ENCODE data around the gene VSTM4.

Gene VSTM4

DNA sequence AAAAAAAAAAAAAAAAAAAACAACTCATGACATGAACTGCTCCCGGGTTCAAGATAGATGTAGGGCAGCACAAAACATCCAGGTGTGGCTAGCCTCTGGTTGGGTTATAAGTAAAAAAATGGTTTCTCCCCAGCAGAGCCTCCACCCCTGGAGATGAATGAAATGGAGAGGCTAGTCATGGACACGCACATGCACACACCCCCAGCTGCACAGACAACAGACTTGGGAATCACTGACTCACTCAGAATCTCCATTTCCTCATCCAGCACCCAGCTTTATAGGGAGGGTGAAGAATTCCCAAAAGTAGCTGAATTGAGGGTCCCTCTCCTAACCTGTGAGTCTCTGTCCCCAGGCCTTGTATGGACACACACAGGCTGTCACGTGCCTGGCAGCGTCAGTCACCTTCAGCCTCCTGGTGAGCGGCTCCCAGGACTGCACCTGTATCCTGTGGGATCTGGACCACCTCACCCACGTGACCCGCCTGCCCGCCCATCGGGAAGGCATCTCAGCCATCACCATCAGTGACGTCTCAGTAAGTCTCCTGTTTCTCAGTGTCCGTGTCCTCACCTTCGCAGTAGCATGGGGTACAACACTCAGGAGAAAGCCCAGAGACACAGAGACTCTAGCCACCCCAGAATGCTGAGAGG, 140.7 kb downstream of the VSTM4 start:
- H3K36me3 ChIP-seq (ENCODE audit: control insufficient read depth, low read length), result peaks cover 41% of the 10 kb centered on the region
- H3K4me2 ChIP-seq (ENCODE audit: low read length), result no peak overlapping the region
- no peak overlapping the region for H3K27ac ChIP-seq (ENCODE audit: low read depth, low read length)
- H3K27me3 ChIP-seq (ENCODE audit: control insufficient read depth, low read length), result no peaks in the 10 kb centered on the region
- H3K9me3 ChIP-seq (ENCODE audit: control insufficient read depth, insufficient read depth, low read length), result no peaks in the 10 kb centered on the region
- H3F3A ChIP-seq (ENCODE audit: control insufficient read depth, insufficient read depth), result no peaks in the 10 kb centered on the region
- H3K9me2 ChIP-seq (replicated peaks; ENCODE audit: control insufficient read depth, low read length), result no peaks in the 10 kb centered on the region
- no peak overlapping the region for H3K4me3 ChIP-seq (ENCODE audit: low read length)
- H3K4me1 ChIP-seq (ENCODE audit: control insufficient read depth, low read length), result no peaks in the 10 kb centered on the region
- TF ChIP-seq EZH2phosphoT487 (IDR thresholded peaks at IDR 0.05; ENCODE audit: borderline replicate concordance, low read length), result no peak
- TF ChIP-seq, protein P1, sequence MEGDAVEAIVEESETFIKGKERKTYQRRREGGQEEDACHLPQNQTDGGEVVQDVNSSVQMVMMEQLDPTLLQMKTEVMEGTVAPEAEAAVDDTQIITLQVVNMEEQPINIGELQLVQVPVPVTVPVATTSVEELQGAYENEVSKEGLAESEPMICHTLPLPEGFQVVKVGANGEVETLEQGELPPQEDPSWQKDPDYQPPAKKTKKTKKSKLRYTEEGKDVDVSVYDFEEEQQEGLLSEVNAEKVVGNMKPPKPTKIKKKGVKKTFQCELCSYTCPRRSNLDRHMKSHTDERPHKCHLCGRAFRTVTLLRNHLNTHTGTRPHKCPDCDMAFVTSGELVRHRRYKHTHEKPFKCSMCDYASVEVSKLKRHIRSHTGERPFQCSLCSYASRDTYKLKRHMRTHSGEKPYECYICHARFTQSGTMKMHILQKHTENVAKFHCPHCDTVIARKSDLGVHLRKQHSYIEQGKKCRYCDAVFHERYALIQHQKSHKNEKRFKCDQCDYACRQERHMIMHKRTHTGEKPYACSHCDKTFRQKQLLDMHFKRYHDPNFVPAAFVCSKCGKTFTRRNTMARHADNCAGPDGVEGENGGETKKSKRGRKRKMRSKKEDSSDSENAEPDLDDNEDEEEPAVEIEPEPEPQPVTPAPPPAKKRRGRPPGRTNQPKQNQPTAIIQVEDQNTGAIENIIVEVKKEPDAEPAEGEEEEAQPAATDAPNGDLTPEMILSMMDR (IDR thresholded peaks at IDR 0.05; ENCODE audit: low read depth, low read length, poor library complexity, severe bottlenecking), result no peak
- no peaks in the 10 kb centered on the region for H3K79me2 ChIP-seq (ENCODE audit: control insufficient read depth, low read length)
- no peaks in the 10 kb centered on the region for H4K20me1 ChIP-seq (ENCODE audit: control insufficient read depth, insufficient read depth, low read depth, low read length)

DNA sequence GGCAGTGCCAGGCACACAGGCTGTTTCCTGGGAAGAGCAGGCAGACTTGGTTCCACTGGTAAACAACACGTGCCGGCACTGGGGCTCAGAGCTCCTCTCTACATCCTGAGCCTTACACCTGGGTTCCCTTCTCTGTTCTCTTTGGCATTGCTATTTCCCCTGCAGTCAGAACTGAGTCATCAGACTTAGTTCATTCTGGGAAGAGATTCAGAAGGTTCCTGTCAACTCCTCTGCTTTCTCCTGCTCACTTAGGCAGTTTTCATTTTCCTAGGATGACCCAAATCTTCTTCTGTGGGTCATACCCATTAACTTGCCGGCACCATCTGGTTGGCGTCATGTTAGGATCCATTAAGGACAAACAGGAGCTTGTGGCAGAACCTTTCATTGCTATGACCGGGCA, 142.3 kb downstream of the VSTM4 start:
- Histone ChIP-seq H3K9me3 (ENCODE audit: control insufficient read depth, insufficient read depth, low read length) (no peaks in the 10 kb centered on the region), H3K27ac (ENCODE audit: low read depth, low read length) (no peak overlapping the region), H3K27me3 (ENCODE audit: control insufficient read depth, low read length) (no peaks in the 10 kb centered on the region), H3K36me3 (ENCODE audit: control insufficient read depth, low read length) (peaks cover 35% of the 10 kb centered on the region), H4K20me1 (ENCODE audit: control insufficient read depth, insufficient read depth, low read depth, low read length) (no peaks in the 10 kb centered on the region), H3K9me2 (replicated peaks; ENCODE audit: control insufficient read depth, low read length) (no peaks in the 10 kb centered on the region), H3K4me3 (ENCODE audit: low read length) (no peak overlapping the region), H3F3A (ENCODE audit: control insufficient read depth, insufficient read depth) (no peaks in the 10 kb centered on the region), H3K79me2 (ENCODE audit: control insufficient read depth, low read length) (no peaks in the 10 kb centered on the region), H3K4me2 (ENCODE audit: low read length) (no peak overlapping the region), H3K4me1 (ENCODE audit: control insufficient read depth, low read length) (no peaks in the 10 kb centered on the region)
- TF ChIP-seq, protein P1 (IDR thresholded peaks at IDR 0.05; ENCODE audit: low read depth, low read length, poor library complexity, severe bottlenecking), result no peak
- no peak for TF ChIP-seq EZH2phosphoT487 (IDR thresholded peaks at IDR 0.05; ENCODE audit: borderline replicate concordance, low read length)

DNA sequence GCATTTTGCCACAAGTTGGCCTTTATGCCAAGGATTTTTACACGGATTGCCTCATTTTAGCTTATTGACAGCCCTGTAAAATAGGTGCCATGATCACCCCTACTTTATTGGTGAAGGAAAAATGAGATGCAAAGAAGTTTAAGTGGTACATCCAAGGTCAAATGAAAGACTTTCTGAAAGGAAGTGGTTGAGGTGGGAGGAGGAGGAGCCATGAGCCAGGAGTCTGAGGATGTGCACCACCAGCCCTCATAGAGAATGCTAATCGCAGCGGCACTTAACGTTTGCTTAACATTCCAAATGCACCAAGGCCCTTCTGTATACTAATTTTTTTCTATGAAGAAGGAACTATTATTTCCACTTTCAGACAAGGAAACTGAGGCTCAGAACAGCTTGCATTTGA, 144.7 kb downstream of the VSTM4 start:
- H3K27ac ChIP-seq (ENCODE audit: low read depth, low read length), result no peak overlapping the region
- no peaks in the 10 kb centered on the region for H3K79me2 ChIP-seq (ENCODE audit: control insufficient read depth, low read length)
- no peaks in the 10 kb centered on the region for H4K20me1 ChIP-seq (ENCODE audit: control insufficient read depth, insufficient read depth, low read depth, low read length)
- H3K36me3 ChIP-seq (ENCODE audit: control insufficient read depth, low read length), result peaks cover 39% of the 10 kb centered on the region
- H3K9me2 ChIP-seq (replicated peaks; ENCODE audit: control insufficient read depth, low read length), result no peaks in the 10 kb centered on the region
- no peaks in the 10 kb centered on the region for H3K4me1 ChIP-seq (ENCODE audit: control insufficient read depth, low read length)
- no peaks in the 10 kb centered on the region for H3F3A ChIP-seq (ENCODE audit: control insufficient read depth, insufficient read depth)
- no peak overlapping the region for H3K4me2 ChIP-seq (ENCODE audit: low read length)
- TF ChIP-seq, protein P1 (IDR thresholded peaks at IDR 0.05; ENCODE audit: low read depth, low read length, poor library complexity, severe bottlenecking), result no peak
- H3K4me3 ChIP-seq (ENCODE audit: low read length), result no peak overlapping the region
- H3K9me3 ChIP-seq (ENCODE audit: control insufficient read depth, insufficient read depth, low read length), result no peaks in the 10 kb centered on the region
- no peaks in the 10 kb centered on the region for H3K27me3 ChIP-seq (ENCODE audit: control insufficient read depth, low read length)

All from DOHH2 (cell line).